SU-DHL-6 (cell line): ENCODE measurements around the gene ZNF616.

ENCODE experiments used
- H2AFZ ChIP-seq: fragments of 200-600 bp; sonication (generic); 2 replicates; pipeline ENCODE4 v1.6.1; 2014; ENCODE audit warnings: low read depth, mild to moderate bottlenecking, moderate library complexity, mixed read lengths, antibody characterized with exemption, low read length; ENCODE audit not compliant: severe bottlenecking
- H3F3A ChIP-seq: fragments of 200-600 bp; shearing (Covaris generic); 2 replicates; pipeline ENCODE4 v1.6.0; 2016; ENCODE audit warnings: antibody characterized with exemption, mild to moderate bottlenecking; ENCODE audit not compliant: insufficient read depth
- H3K27ac ChIP-seq: fragments of 200-600 bp; sonication (generic); 2 replicates; pipeline ENCODE4 v1.5.1; 2016; ENCODE audit warnings: low read depth, mild to moderate bottlenecking, low read length, moderate library complexity, mixed read lengths
- H3K27me3 ChIP-seq: fragments of 200-600 bp; sonication (generic), shearing (Covaris generic); 2 replicates; pipeline ENCODE4 v1.6.0; 2014; ENCODE audit warnings: mild to moderate bottlenecking, low read length
- H3K36me3 ChIP-seq: fragments of 200-600 bp; sonication (generic); 2 replicates; pipeline ENCODE4 v1.6.1; 2014; ENCODE audit warnings: mild to moderate bottlenecking, low read length, mixed read lengths
- H3K4me2 ChIP-seq: fragments of 300-600, 200-600 bp; shearing (Covaris generic), sonication (generic); 2 replicates; pipeline ENCODE4 v1.6.0; 2014; ENCODE audit warnings: low read length, low read depth, mild to moderate bottlenecking; ENCODE audit not compliant: poor library complexity, severe bottlenecking
- H3K4me3 ChIP-seq: fragments of 200-600 bp; sonication (generic); 2 replicates; pipeline ENCODE4 v1.5.1; 2014; ENCODE audit warnings: antibody characterized with exemption, low read length, mild to moderate bottlenecking, mixed read lengths; ENCODE audit not compliant: insufficient read depth, poor library complexity, severe bottlenecking
- H3K79me2 ChIP-seq: fragments of 200-600 bp; sonication (generic); 2 replicates; pipeline ENCODE4 v1.6.1; 2014; ENCODE audit warnings: mild to moderate bottlenecking, low read length, moderate library complexity; ENCODE audit not compliant: insufficient read depth
- H3K9ac ChIP-seq: fragments of 200-600 bp; sonication (generic); 2 replicates; pipeline ENCODE4 v1.7.0; 2014; ENCODE audit warnings: mild to moderate bottlenecking, low read length
- H3K9me2 ChIP-seq: fragments of 200-600 bp; sonication (generic); replicated peaks from 2 replicates; pipeline ENCODE4 v1.6.1; 2014; ENCODE audit warnings: low read length; ENCODE audit not compliant: insufficient read depth
- H3K9me3 ChIP-seq: fragments of 200-600 bp; sonication (generic); 2 replicates; pipeline ENCODE4 v1.6.1; 2014; ENCODE audit warnings: low read length, mixed read lengths; ENCODE audit not compliant: insufficient read depth
- H4K20me1 ChIP-seq: fragments of 200-600 bp; sonication (generic); 2 replicates; pipeline ENCODE4 v1.6.1; 2014; ENCODE audit warnings: low read depth, mild to moderate bottlenecking, antibody characterized with exemption, low read length, moderate library complexity, mixed read lengths
- CTCF ChIP-seq: fragments of 200-600 bp; sonication (generic); IDR thresholded peaks from one replicate; pipeline ENCODE4 v1.5.1; 2017; ENCODE audit warnings: antibody characterized with exemption, mild to moderate bottlenecking, low read length, moderate library complexity; ENCODE audit not compliant: insufficient read depth, poor library complexity, severe bottlenecking
- EZH2phosphoT487 ChIP-seq: fragments of 200-600 bp; sonication (generic), shearing (Covaris generic); conservative IDR thresholded peaks from 2 replicates; pipeline ENCODE4 v1.6.1; 2018; ENCODE audit warnings: mild to moderate bottlenecking, antibody characterized with exemption, low read length, moderate library complexity, mixed read lengths

The ZNF616 gene

GRCh38 chr19:52138983-52139251, 821 bp downstream of the ZNF616 start:
- Histone ChIP-seq H3K9me2 (no peaks in the 10 kb centered on the region), H4K20me1 (no peaks in the 10 kb centered on the region), H3K9ac (peak overlapping the region; percentile 72), H3K9me3 (peaks cover 15% of the 10 kb centered on the region; the same call in 1 of the 2 replicates), H3K4me2 (peak overlapping the region; percentile 86), H3K79me2 (peaks cover 40% of the 10 kb centered on the region), H3K4me3 (peak overlapping the region; percentile 67), H3K27me3 (no peaks in the 10 kb centered on the region), H2AFZ (peak overlapping the region; percentile 94), H3F3A (peaks cover 4% of the 10 kb centered on the region; the same call in 1 of the 2 replicates), H3K27ac (no peak overlapping the region; the same call in 1 of the 2 replicates), H3K36me3 (0 out of 2 replicates have a peak, but pooled peaks cover 4% of the 10 kb centered on the region)
- TF ChIP-seq EZH2phosphoT487 (no peak), CTCF (no peak)

- peaks cover 42% of the 10 kb centered on the region for H3K79me2 ChIP-seq
- no peaks in the 10 kb centered on the region for H3K27me3 ChIP-seq
- H3F3A ChIP-seq = peaks cover 4% of the 10 kb centered on the region; the same call in 1 of the 2 replicates
- H3K36me3 ChIP-seq = 0 out of 2 replicates have a peak, but pooled peaks cover 4% of the 10 kb centered on the region
- H2AFZ ChIP-seq = peak overlapping the region; percentile 94
- peak overlapping the region; percentile 72 for H3K9ac ChIP-seq
- peaks cover 18% of the 10 kb centered on the region; the same call in 1 of the 2 replicates for H3K9me3 ChIP-seq
- H4K20me1 ChIP-seq = no peaks in the 10 kb centered on the region
- H3K4me2 ChIP-seq = peak overlapping the region; percentile 86
- peak overlapping the region; percentile 67 for H3K4me3 ChIP-seq
- TF ChIP-seq EZH2phosphoT487 (no peak), CTCF (no peak)
- no peak overlapping the region; the same call in 1 of the 2 replicates for H3K27ac ChIP-seq
- H3K9me2 ChIP-seq = no peaks in the 10 kb centered on the region
Observed at GRCh38 chr19:52138278-52138982, 1.3 kb downstream of the ZNF616 start.

- no peaks in the 10 kb centered on the region for H3K27me3 ChIP-seq
- H3K4me3 ChIP-seq = no peak overlapping the region
- no peak overlapping the region for H2AFZ ChIP-seq
- H3K36me3 ChIP-seq = peaks cover 91% of the 10 kb centered on the region
- no peak overlapping the region for H3K27ac ChIP-seq
- H3K9ac ChIP-seq = no peak overlapping the region
- no peaks in the 10 kb centered on the region for H3F3A ChIP-seq
- peaks cover 60% of the 10 kb centered on the region for H3K9me3 ChIP-seq
- no peaks in the 10 kb centered on the region for H3K9me2 ChIP-seq
- H3K4me2 ChIP-seq = no peak overlapping the region
- no peaks in the 10 kb centered on the region for H3K79me2 ChIP-seq
- H4K20me1 ChIP-seq = no peaks in the 10 kb centered on the region
- TF ChIP-seq EZH2phosphoT487 = no peak
- TF ChIP-seq CTCF = no peak
Observed at GRCh38 chr19:52120286-52120685, 19.5 kb downstream of the ZNF616 start.
